ENCODE results near the gene ATG7. TPM values are rescaled to one million over a fixed set of nuclear protein-coding genes. Genes with fewer than 3 reads are reported as not detected.

The ATG7 gene
- total RNA-seq, 1 donor from 2014 or later = 23.0 TPM

- Mint-ChIP-seq H3K27ac (ENCODE audit: unreplicated experiment) (no peak overlapping the region), H3K4me3 (ENCODE audit: unreplicated experiment) (no peak overlapping the region), H3K4me1 (ENCODE audit: low read depth, unreplicated experiment) (no peaks in the 10 kb centered on the region), H3K27me3 (ENCODE audit: unreplicated experiment) (peaks cover 2% of the 10 kb centered on the region), H3K36me3 (ENCODE audit: unreplicated experiment) (no peaks in the 10 kb centered on the region), H3K9me3 (ENCODE audit: unreplicated experiment) (no peaks in the 10 kb centered on the region)
- TF ChIP-seq, protein P1, sequence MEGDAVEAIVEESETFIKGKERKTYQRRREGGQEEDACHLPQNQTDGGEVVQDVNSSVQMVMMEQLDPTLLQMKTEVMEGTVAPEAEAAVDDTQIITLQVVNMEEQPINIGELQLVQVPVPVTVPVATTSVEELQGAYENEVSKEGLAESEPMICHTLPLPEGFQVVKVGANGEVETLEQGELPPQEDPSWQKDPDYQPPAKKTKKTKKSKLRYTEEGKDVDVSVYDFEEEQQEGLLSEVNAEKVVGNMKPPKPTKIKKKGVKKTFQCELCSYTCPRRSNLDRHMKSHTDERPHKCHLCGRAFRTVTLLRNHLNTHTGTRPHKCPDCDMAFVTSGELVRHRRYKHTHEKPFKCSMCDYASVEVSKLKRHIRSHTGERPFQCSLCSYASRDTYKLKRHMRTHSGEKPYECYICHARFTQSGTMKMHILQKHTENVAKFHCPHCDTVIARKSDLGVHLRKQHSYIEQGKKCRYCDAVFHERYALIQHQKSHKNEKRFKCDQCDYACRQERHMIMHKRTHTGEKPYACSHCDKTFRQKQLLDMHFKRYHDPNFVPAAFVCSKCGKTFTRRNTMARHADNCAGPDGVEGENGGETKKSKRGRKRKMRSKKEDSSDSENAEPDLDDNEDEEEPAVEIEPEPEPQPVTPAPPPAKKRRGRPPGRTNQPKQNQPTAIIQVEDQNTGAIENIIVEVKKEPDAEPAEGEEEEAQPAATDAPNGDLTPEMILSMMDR (IDR thresholded peaks at IDR 0.05; ENCODE audit: partially characterized antibody, unreplicated experiment) = no peak
- no peak for DNase-seq
Measured at GRCh38 chr3:11290743-11291680, 18.8 kb downstream of the ATG7 start.

- DNase-seq = no peak
- TF ChIP-seq, protein P1 (IDR thresholded peaks at IDR 0.05; ENCODE audit: partially characterized antibody, unreplicated experiment) = no peak
- H3K27ac Mint-ChIP-seq (ENCODE audit: unreplicated experiment) = no peak overlapping the region
- no peak overlapping the region for H3K4me3 Mint-ChIP-seq (ENCODE audit: unreplicated experiment)
- no peaks in the 10 kb centered on the region for H3K9me3 Mint-ChIP-seq (ENCODE audit: unreplicated experiment)
- no peaks in the 10 kb centered on the region for H3K36me3 Mint-ChIP-seq (ENCODE audit: unreplicated experiment)
- H3K27me3 Mint-ChIP-seq (ENCODE audit: unreplicated experiment) = peaks cover 2% of the 10 kb centered on the region
- no peaks in the 10 kb centered on the region for H3K4me1 Mint-ChIP-seq (ENCODE audit: low read depth, unreplicated experiment)
Measured at GRCh38 chr3:11291808-11292207, 19.6 kb downstream of the ATG7 start.

- H3K4me3 Mint-ChIP-seq (ENCODE audit: unreplicated experiment) = no peak overlapping the region
- no peaks in the 10 kb centered on the region for H3K36me3 Mint-ChIP-seq (ENCODE audit: unreplicated experiment)
- peaks cover 2% of the 10 kb centered on the region for H3K27me3 Mint-ChIP-seq (ENCODE audit: unreplicated experiment)
- no peak for DNase-seq
- no peaks in the 10 kb centered on the region for H3K4me1 Mint-ChIP-seq (ENCODE audit: low read depth, unreplicated experiment)
- H3K27ac Mint-ChIP-seq (ENCODE audit: unreplicated experiment) = no peak overlapping the region
- TF ChIP-seq, protein P1 (IDR thresholded peaks at IDR 0.05; ENCODE audit: partially characterized antibody, unreplicated experiment) = no peak
- no peaks in the 10 kb centered on the region for H3K9me3 Mint-ChIP-seq (ENCODE audit: unreplicated experiment)
Measured at GRCh38 chr3:11297126-11297525, 24.9 kb downstream of the ATG7 start.

- Mint-ChIP-seq H3K4me3 (ENCODE audit: unreplicated experiment) (no peak overlapping the region), H3K36me3 (ENCODE audit: unreplicated experiment) (no peaks in the 10 kb centered on the region), H3K4me1 (ENCODE audit: low read depth, unreplicated experiment) (peaks cover 3% of the 10 kb centered on the region), H3K9me3 (ENCODE audit: unreplicated experiment) (no peaks in the 10 kb centered on the region), H3K27ac (ENCODE audit: unreplicated experiment) (no peak overlapping the region), H3K27me3 (ENCODE audit: unreplicated experiment) (peaks cover 2% of the 10 kb centered on the region)
- no peak for DNase-seq
- TF ChIP-seq, protein P1 (IDR thresholded peaks at IDR 0.05; ENCODE audit: partially characterized antibody, unreplicated experiment) = no peak
Measured at GRCh38 chr3:11300970-11301369, 28.8 kb downstream of the ATG7 start.

GRCh38 chr3:11302444-11302843 is 30.2 kb downstream of the ATG7 start:
- TF ChIP-seq, protein P1 (IDR thresholded peaks at IDR 0.05; ENCODE audit: partially characterized antibody, unreplicated experiment) = no peak
- Mint-ChIP-seq H3K36me3 (ENCODE audit: unreplicated experiment) (no peaks in the 10 kb centered on the region), H3K9me3 (ENCODE audit: unreplicated experiment) (no peaks in the 10 kb centered on the region), H3K27me3 (ENCODE audit: unreplicated experiment) (no peaks in the 10 kb centered on the region), H3K4me3 (ENCODE audit: unreplicated experiment) (no peak overlapping the region), H3K27ac (ENCODE audit: unreplicated experiment) (no peak overlapping the region), H3K4me1 (ENCODE audit: low read depth, unreplicated experiment) (peaks cover 3% of the 10 kb centered on the region)
- DNase-seq = no peak
